ENCODE measurements around the gene SLC30A5.

DNA sequence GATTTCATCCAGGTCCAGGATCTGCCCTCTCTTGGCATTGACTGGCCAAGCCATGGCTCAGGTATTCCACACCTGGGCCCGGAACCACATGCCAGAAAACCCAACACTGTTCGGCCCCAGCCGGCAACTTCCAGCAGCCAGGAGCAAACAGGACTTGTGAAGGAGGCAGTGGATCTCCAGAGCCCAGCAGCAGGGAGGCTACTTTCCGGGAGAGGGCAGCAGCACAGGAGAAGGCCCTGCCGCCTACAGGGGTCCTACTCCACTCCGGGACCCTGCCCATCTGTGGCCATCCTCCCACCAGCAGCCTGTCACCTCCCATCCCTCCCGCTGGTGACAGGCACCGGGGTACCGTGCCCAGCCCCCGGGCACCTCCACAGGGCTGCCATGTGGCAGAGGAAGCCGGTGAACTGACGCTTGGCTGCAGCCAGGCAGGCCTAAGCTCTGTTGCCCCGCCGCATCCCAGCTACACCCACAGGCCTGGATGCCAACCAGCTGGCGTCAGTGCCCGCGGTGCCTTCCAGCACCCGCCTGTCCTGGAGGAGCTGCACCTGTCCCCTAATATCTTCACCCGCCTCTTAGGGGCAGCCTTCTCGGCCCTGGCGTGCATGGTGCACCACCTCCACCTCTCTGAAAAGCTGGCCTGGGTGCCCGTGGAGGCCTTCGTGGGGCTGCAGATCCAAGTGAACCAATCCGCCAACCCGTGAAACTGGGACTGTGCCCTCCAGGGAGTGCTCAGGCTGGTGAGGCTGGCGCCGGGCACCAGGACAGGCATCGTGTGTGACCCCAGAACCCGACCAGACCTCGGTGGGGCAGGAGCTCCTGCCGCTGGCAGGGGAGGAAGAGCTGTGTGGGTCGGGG lies 18.9 kb upstream of the SLC30A5 start:
- no peak for TF ChIP-seq POLR2A (IDR thresholded peaks at IDR 0.05)
- TF ChIP-seq, protein P1, sequence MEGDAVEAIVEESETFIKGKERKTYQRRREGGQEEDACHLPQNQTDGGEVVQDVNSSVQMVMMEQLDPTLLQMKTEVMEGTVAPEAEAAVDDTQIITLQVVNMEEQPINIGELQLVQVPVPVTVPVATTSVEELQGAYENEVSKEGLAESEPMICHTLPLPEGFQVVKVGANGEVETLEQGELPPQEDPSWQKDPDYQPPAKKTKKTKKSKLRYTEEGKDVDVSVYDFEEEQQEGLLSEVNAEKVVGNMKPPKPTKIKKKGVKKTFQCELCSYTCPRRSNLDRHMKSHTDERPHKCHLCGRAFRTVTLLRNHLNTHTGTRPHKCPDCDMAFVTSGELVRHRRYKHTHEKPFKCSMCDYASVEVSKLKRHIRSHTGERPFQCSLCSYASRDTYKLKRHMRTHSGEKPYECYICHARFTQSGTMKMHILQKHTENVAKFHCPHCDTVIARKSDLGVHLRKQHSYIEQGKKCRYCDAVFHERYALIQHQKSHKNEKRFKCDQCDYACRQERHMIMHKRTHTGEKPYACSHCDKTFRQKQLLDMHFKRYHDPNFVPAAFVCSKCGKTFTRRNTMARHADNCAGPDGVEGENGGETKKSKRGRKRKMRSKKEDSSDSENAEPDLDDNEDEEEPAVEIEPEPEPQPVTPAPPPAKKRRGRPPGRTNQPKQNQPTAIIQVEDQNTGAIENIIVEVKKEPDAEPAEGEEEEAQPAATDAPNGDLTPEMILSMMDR (IDR thresholded peaks at IDR 0.05) = no peak
- no peak for TF ChIP-seq POLR2AphosphoS5 (IDR thresholded peaks at IDR 0.05)
